ENCODE data around the gene ZNF14.

Gene ZNF14

GRCh38 chr19:19752760-19753403 lies 20.0 kb upstream of the ZNF14 start:
- no peak for TF ChIP-seq CTCF (IDR thresholded peaks at IDR 0.05)

- TF ChIP-seq CTCF (IDR thresholded peaks at IDR 0.05) = no peak
Measured at GRCh38 chr19:19751846-19752245, 18.9 kb upstream of the ZNF14 start.

- TF ChIP-seq CTCF (IDR thresholded peaks at IDR 0.05) = no peak
Measured at GRCh38 chr19:19750842-19751790, 18.2 kb upstream of the ZNF14 start.

- TF ChIP-seq CTCF (IDR thresholded peaks at IDR 0.05) = no peak
Measured at GRCh38 chr19:19749908-19750841, 17.3 kb upstream of the ZNF14 start.

GRCh38 chr19:19749117-19749907 lies 16.4 kb upstream of the ZNF14 start:
- TF ChIP-seq CTCF (IDR thresholded peaks at IDR 0.05) = no peak

- no peak for TF ChIP-seq CTCF (IDR thresholded peaks at IDR 0.05)
Measured at GRCh38 chr19:19748249-19748938, 15.5 kb upstream of the ZNF14 start.

Measured in LNCAP (cell line).